Lower leg skin (tissue), 4 donors: ENCODE results near the gene GRIN3A. TPM values are rescaled to one million over a fixed set of nuclear protein-coding genes. Genes with fewer than 3 reads are reported as not detected.
"Not testable (repeated sequence)": the region's sequence is repeated elsewhere in the genome, so short reads cannot be mapped to it uniquely, and the experiment has no call there.

ENCODE experiments used
- DNase-seq, 2 donors: peaks; one replicate each; pipeline ENCODE4 v3.0.0-alpha.2; 2019; ENCODE audit warnings: low spot score in 2 of 2
- H3K4me3 ChIP-seq: fragments of 200-600 bp; sonication (generic); 2 replicates; pipeline ENCODE4 v1.5.1; 2017; ENCODE audit warnings: mild to moderate bottlenecking, low read depth; ENCODE audit not compliant: poor library complexity, severe bottlenecking
- CTCF ChIP-seq, 3 donors: fragments of 450-650 bp; IDR thresholded peaks; one replicate each; pipeline ENCODE4 v1.5.1; 2016; ENCODE audit warnings: antibody characterized with exemption in 3 of 3, mild to moderate bottlenecking in 3 of 3, moderate library complexity in 2 of 3
- POLR2A ChIP-seq, 2 donors: fragments of 450-650 bp; IDR thresholded peaks; one replicate each; pipeline ENCODE4 v1.6.1; 2016 to 2017; ENCODE audit warnings: antibody characterized with exemption in 2 of 2, mild to moderate bottlenecking in 1 of 2, moderate library complexity in 1 of 2
- WGBS, 2 donors: methylation state at CpG; one replicate each; pipeline ENCODE4 v1.1.5; 2018; 5-methylcytosine and 5-hydroxymethylcytosine counted together
- intact Hi-C: fragments of 100-400 bp; cut with DNase I; formaldehyde crosslinking; loops from one replicate; pipeline ENCODE4 v1.15.0; 2023; ENCODE audit warnings: low total_unique reads
- total RNA-seq, 4 donors: library from RNA; depleted of rRNA; stranded (reverse); fragments of >200 nt; gene quantifications; one replicate each; pipeline ENCODE4 v1.1.0, GENCODE V29; 2016

The GRIN3A gene
- total RNA-seq, 4 donors from 2014 or later, result not detected

- TF ChIP-seq POLR2A (IDR thresholded peaks at IDR 0.05) (no peak), CTCF (IDR thresholded peaks at IDR 0.05) (no peak)
- intact Hi-C loops, result no loop called here
- 77 to 83% methylated on average over 2 of the region's 2 CpGs for WGBS, 2 donors
- no peak for DNase-seq
- no peak overlapping the region for H3K4me3 ChIP-seq
Measured at GRCh38 chr9:101593345-101593744, 145.1 kb downstream of the GRIN3A start.

- no peak for TF ChIP-seq POLR2A (IDR thresholded peaks at IDR 0.05)
- TF ChIP-seq CTCF (IDR thresholded peaks at IDR 0.05), result no peak
- DNase-seq, result no peak
- no peak overlapping the region for H3K4me3 ChIP-seq
- intact Hi-C loops, result no loop called here
Measured at GRCh38 chr9:101592788-101593187, 145.7 kb downstream of the GRIN3A start.

GRCh38 chr9:101591787-101592446, 146.5 kb downstream of the GRIN3A start:
- H3K4me3 ChIP-seq, result no peak overlapping the region
- intact Hi-C loops, result no loop called here
- TF ChIP-seq POLR2A (IDR thresholded peaks at IDR 0.05), result no peak
- TF ChIP-seq CTCF (IDR thresholded peaks at IDR 0.05), result no peak
- no peak for DNase-seq

- intact Hi-C loops, result no loop called here
- TF ChIP-seq POLR2A (IDR thresholded peaks at IDR 0.05) (no peak), CTCF (IDR thresholded peaks at IDR 0.05) (no peak)
- DNase-seq, result no peak
- H3K4me3 ChIP-seq, result no peak overlapping the region
- WGBS, 2 donors, result 88 to 92% methylated on average over 3 of the region's 3 CpGs
Measured at GRCh38 chr9:101590901-101591300, 147.5 kb downstream of the GRIN3A start.

GRCh38 chr9:101590074-101590473, 148.4 kb downstream of the GRIN3A start:
- H3K4me3 ChIP-seq, intact Hi-C loops, DNase-seq: not testable (repeated sequence)
- WGBS, 2 donors, result 85 to 86% methylated on average over 6 of the region's 6 CpGs

- intact Hi-C loops, result no loop called here
- H3K4me3 ChIP-seq, result no peak overlapping the region
- DNase-seq, result no peak
- TF ChIP-seq POLR2A (IDR thresholded peaks at IDR 0.05), result no peak
- no peak for TF ChIP-seq CTCF (IDR thresholded peaks at IDR 0.05)
- 70 to 72% methylated on average over 4 of the region's 4 CpGs for WGBS, 2 donors
Measured at GRCh38 chr9:101587332-101588043, 151.0 kb downstream of the GRIN3A start.
